Measurements from ENCODE around the gene PRR5.

DNA sequence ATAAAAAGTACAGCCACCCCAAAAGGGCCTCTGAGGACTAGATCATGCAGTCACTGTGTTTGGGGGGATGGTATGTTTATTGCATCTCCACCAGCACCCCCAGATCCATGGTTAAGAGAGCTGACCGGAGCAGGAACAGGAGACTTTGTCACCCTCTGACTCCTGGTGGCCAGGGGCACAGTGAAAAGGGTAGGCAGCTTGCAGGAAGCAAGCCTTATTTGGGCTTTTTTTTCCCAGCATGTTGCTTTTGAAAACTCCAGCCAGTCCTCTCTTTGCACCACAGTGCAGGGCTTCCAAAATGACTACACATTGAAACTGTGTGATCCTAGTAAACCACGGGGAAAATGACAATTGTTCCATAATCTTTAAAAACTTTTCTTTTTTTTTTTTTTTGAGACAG is 20.6 kb downstream of the PRR5 start:
- TF ChIP-seq JUN (CRISPR knock-in tag; IDR thresholded peaks at IDR 0.05) = no peak
- TF ChIP-seq, protein P1, sequence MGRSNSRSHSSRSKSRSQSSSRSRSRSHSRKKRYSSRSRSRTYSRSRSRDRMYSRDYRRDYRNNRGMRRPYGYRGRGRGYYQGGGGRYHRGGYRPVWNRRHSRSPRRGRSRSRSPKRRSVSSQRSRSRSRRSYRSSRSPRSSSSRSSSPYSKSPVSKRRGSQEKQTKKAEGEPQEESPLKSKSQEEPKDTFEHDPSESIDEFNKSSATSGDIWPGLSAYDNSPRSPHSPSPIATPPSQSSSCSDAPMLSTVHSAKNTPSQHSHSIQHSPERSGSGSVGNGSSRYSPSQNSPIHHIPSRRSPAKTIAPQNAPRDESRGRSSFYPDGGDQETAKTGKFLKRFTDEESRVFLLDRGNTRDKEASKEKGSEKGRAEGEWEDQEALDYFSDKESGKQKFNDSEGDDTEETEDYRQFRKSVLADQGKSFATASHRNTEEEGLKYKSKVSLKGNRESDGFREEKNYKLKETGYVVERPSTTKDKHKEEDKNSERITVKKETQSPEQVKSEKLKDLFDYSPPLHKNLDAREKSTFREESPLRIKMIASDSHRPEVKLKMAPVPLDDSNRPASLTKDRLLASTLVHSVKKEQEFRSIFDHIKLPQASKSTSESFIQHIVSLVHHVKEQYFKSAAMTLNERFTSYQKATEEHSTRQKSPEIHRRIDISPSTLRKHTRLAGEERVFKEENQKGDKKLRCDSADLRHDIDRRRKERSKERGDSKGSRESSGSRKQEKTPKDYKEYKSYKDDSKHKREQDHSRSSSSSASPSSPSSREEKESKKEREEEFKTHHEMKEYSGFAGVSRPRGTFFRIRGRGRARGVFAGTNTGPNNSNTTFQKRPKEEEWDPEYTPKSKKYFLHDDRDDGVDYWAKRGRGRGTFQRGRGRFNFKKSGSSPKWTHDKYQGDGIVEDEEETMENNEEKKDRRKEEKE (IDR thresholded peaks at IDR 0.05) = no peak
- TF ChIP-seq NR2C2 (CRISPR knock-in tag; IDR thresholded peaks at IDR 0.05; ENCODE audit: borderline replicate concordance) = no peak
- TF ChIP-seq, protein P2, sequence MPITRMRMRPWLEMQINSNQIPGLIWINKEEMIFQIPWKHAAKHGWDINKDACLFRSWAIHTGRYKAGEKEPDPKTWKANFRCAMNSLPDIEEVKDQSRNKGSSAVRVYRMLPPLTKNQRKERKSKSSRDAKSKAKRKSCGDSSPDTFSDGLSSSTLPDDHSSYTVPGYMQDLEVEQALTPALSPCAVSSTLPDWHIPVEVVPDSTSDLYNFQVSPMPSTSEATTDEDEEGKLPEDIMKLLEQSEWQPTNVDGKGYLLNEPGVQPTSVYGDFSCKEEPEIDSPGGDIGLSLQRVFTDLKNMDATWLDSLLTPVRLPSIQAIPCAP (CRISPR knock-in tag; IDR thresholded peaks at IDR 0.05; ENCODE audit: low read depth) = no peak
- no peak for TF ChIP-seq ZFP41 (CRISPR knock-in tag; IDR thresholded peaks at IDR 0.05; ENCODE audit: borderline replicate concordance)
- TF ChIP-seq, protein P3, sequence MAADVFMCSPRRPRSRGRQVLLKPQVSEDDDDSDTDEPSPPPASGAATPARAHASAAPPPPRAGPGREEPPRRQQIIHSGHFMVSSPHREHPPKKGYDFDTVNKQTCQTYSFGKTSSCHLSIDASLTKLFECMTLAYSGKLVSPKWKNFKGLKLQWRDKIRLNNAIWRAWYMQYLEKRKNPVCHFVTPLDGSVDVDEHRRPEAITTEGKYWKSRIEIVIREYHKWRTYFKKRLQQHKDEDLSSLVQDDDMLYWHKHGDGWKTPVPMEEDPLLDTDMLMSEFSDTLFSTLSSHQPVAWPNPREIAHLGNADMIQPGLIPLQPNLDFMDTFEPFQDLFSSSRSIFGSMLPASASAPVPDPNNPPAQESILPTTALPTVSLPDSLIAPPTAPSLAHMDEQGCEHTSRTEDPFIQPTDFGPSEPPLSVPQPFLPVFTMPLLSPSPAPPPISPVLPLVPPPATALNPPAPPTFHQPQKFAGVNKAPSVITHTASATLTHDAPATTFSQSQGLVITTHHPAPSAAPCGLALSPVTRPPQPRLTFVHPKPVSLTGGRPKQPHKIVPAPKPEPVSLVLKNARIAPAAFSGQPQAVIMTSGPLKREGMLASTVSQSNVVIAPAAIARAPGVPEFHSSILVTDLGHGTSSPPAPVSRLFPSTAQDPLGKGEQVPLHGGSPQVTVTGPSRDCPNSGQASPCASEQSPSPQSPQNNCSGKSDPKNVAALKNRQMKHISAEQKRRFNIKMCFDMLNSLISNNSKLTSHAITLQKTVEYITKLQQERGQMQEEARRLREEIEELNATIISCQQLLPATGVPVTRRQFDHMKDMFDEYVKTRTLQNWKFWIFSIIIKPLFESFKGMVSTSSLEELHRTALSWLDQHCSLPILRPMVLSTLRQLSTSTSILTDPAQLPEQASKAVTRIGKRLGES (CRISPR knock-in tag; IDR thresholded peaks at IDR 0.05; ENCODE audit: borderline replicate concordance) = no peak
- no peak for TF ChIP-seq ARNTL (CRISPR knock-in tag; IDR thresholded peaks at IDR 0.05)
- no peak for TF ChIP-seq KLF9 (CRISPR knock-in tag; IDR thresholded peaks at IDR 0.05; ENCODE audit: low read depth)
- no peak for TF ChIP-seq CBX2 (IDR thresholded peaks at IDR 0.05; ENCODE audit: low read depth, low read length)
- no peak for TF ChIP-seq CBX2 (CRISPR knock-in tag; IDR thresholded peaks at IDR 0.05; ENCODE audit: low read depth)
- TF ChIP-seq, protein P4, sequence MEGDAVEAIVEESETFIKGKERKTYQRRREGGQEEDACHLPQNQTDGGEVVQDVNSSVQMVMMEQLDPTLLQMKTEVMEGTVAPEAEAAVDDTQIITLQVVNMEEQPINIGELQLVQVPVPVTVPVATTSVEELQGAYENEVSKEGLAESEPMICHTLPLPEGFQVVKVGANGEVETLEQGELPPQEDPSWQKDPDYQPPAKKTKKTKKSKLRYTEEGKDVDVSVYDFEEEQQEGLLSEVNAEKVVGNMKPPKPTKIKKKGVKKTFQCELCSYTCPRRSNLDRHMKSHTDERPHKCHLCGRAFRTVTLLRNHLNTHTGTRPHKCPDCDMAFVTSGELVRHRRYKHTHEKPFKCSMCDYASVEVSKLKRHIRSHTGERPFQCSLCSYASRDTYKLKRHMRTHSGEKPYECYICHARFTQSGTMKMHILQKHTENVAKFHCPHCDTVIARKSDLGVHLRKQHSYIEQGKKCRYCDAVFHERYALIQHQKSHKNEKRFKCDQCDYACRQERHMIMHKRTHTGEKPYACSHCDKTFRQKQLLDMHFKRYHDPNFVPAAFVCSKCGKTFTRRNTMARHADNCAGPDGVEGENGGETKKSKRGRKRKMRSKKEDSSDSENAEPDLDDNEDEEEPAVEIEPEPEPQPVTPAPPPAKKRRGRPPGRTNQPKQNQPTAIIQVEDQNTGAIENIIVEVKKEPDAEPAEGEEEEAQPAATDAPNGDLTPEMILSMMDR (CRISPR knock-in tag; IDR thresholded peaks at IDR 0.05) = no peak
- TF ChIP-seq FOXM1 (CRISPR knock-in tag; IDR thresholded peaks at IDR 0.05) = no peak
- TF ChIP-seq, protein P5, sequence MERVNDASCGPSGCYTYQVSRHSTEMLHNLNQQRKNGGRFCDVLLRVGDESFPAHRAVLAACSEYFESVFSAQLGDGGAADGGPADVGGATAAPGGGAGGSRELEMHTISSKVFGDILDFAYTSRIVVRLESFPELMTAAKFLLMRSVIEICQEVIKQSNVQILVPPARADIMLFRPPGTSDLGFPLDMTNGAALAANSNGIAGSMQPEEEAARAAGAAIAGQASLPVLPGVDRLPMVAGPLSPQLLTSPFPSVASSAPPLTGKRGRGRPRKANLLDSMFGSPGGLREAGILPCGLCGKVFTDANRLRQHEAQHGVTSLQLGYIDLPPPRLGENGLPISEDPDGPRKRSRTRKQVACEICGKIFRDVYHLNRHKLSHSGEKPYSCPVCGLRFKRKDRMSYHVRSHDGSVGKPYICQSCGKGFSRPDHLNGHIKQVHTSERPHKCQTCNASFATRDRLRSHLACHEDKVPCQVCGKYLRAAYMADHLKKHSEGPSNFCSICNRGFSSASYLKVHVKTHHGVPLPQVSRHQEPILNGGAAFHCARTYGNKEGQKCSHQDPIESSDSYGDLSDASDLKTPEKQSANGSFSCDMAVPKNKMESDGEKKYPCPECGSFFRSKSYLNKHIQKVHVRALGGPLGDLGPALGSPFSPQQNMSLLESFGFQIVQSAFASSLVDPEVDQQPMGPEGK (CRISPR knock-in tag; IDR thresholded peaks at IDR 0.05) = no peak
